MCF 10A (cell line): ENCODE measurements around the gene EHMT1. TPM values are rescaled to one million over a fixed set of nuclear protein-coding genes. Genes with fewer than 3 reads are reported as not detected.
"Not testable (repeated sequence)": the region's sequence is repeated elsewhere in the genome, so short reads cannot be mapped to it uniquely, and the experiment has no call there.

ENCODE experiments used
- BruUV-seq: library from RNA; stranded (reverse); fragments of 400-500 nt; replicated peaks from 2 replicates; lab custom pipeline; 2021; lab: Mats Ljungman, UMichigan
- CTCF ChIA-PET: fragments of 300-600 bp; sonication (Branson Sonifier 250); formaldehyde crosslinking; extraction: SDS; loops from one replicate; lab custom pipeline; 2021; ENCODE audit warnings: antibody characterized with exemption, inconsistent platforms; lab: Yijun Ruan, JAX
- POLR2A ChIA-PET: fragments of 300-600, 350-650 bp; sonication (Branson Sonifier 250); formaldehyde crosslinking; extraction: SDS; loops from one replicate; lab custom pipeline; 2020; ENCODE audit warnings: antibody characterized with exemption, inconsistent platforms; lab: Yijun Ruan, JAX
- DNase-seq: peaks from one replicate; pipeline ENCODE4 v3.0.0-alpha.2; 2018; ENCODE audit not compliant: unreplicated experiment
- H3K27ac Mint-ChIP-seq: one replicate; pipeline ENCODE4 v1.8.0; 2022; ENCODE audit warnings: mild to moderate bottlenecking, low read depth, mixed read lengths; ENCODE audit not compliant: unreplicated experiment
- H3K27me3 Mint-ChIP-seq: one replicate; pipeline ENCODE4 v1.8.0; 2022; ENCODE audit warnings: mixed read lengths; ENCODE audit not compliant: insufficient read depth, unreplicated experiment
- H3K36me3 Mint-ChIP-seq: one replicate; pipeline ENCODE4 v1.8.0; 2022; ENCODE audit warnings: mild to moderate bottlenecking, moderate library complexity, mixed read lengths; ENCODE audit not compliant: insufficient read depth, unreplicated experiment
- H3K4me1 Mint-ChIP-seq: one replicate; pipeline ENCODE4 v1.8.0; 2022; ENCODE audit warnings: mixed read lengths; ENCODE audit not compliant: insufficient read depth, unreplicated experiment
- H3K4me3 Mint-ChIP-seq: one replicate; pipeline ENCODE4 v1.8.0; 2022; ENCODE audit warnings: mild to moderate bottlenecking, moderate library complexity, mixed read lengths; ENCODE audit not compliant: unreplicated experiment
- H3K9me3 Mint-ChIP-seq: one replicate; pipeline ENCODE4 v1.8.0; 2022; ENCODE audit warnings: mixed read lengths; ENCODE audit not compliant: unreplicated experiment
- CTCF ChIP-seq: fragments of 200-600 bp; IDR thresholded peaks from one replicate; pipeline ENCODE4 v1.8.0; 2022; ENCODE audit warnings: antibody characterized with exemption, mild to moderate bottlenecking; ENCODE audit not compliant: unreplicated experiment
- intact Hi-C: fragments of 100-400 bp; cut with micrococcal nuclease; formaldehyde crosslinking; loops from 2 replicates; pipeline ENCODE4 v1.14.1; 2022
- total RNA-seq: library from RNA; stranded (reverse); gene quantifications from 2 replicates; pipeline ENCODE4 v1.2.3, GENCODE V29; 2022

EHMT1 gene
- total RNA-seq, 1 experiment from 2014 or later, result 79.7 TPM

GRCh38 chr9:137711678-137712105 lies 92.9 kb downstream of the EHMT1 start:
- no peak for DNase-seq
- intact Hi-C loops, result no loop called here
- ChIA-PET POLR2A (no interaction called here), CTCF (no interaction called here)
- no peak overlapping the region for H3K4me3 Mint-ChIP-seq
- H3K27me3 Mint-ChIP-seq, result no peaks in the 10 kb centered on the region
- no peaks in the 10 kb centered on the region for H3K9me3 Mint-ChIP-seq
- no peak for TF ChIP-seq CTCF
- peak overlapping the region; percentile 47 for H3K27ac Mint-ChIP-seq
- H3K4me1 Mint-ChIP-seq, result peaks cover 19% of the 10 kb centered on the region
- no TSS peak for BruUV-seq
- peaks cover 26% of the 10 kb centered on the region for H3K36me3 Mint-ChIP-seq

GRCh38 chr9:137715321-137715720 lies 96.5 kb downstream of the EHMT1 start:
- Mint-ChIP-seq H3K27ac (no peak overlapping the region), H3K36me3 (peaks cover 54% of the 10 kb centered on the region), H3K27me3 (no peaks in the 10 kb centered on the region), H3K9me3 (no peaks in the 10 kb centered on the region), H3K4me1 (no peaks in the 10 kb centered on the region), H3K4me3 (no peak overlapping the region)
- intact Hi-C loops, result no loop called here
- no peak for DNase-seq
- BruUV-seq, result no TSS peak
- POLR2A ChIA-PET, result no interaction called here
- CTCF ChIA-PET, result no interaction called here
- TF ChIP-seq CTCF, result no peak

- DNase-seq, H3K4me1 Mint-ChIP-seq, CTCF ChIA-PET, intact Hi-C loops, H3K27ac Mint-ChIP-seq, H3K9me3 Mint-ChIP-seq, H3K27me3 Mint-ChIP-seq, BruUV-seq, H3K4me3 Mint-ChIP-seq, POLR2A ChIA-PET: not testable (repeated sequence)
- peaks cover 58% of the 10 kb centered on the region for H3K36me3 Mint-ChIP-seq
Observed at GRCh38 chr9:137715866-137716693, 97.3 kb downstream of the EHMT1 start.

- no peak for TF ChIP-seq CTCF
- Mint-ChIP-seq H3K9me3 (peaks cover 6% of the 10 kb centered on the region), H3K4me1 (peaks cover 11% of the 10 kb centered on the region), H3K4me3 (no peak overlapping the region), H3K36me3 (peaks cover 60% of the 10 kb centered on the region), H3K27ac (no peak overlapping the region), H3K27me3 (no peaks in the 10 kb centered on the region)
- no TSS peak for BruUV-seq
- intact Hi-C loops, result no loop called here
- POLR2A ChIA-PET, result no interaction called here
- DNase-seq, result no peak
- CTCF ChIA-PET, result no interaction called here
Observed at GRCh38 chr9:137716694-137717287, 98.0 kb downstream of the EHMT1 start.
